Measurements from ENCODE around the gene GOLIM4. TPM values are rescaled to one million over a fixed set of nuclear protein-coding genes. Genes with fewer than 3 reads are reported as not detected.
A peak's percentile ranks its signal among the peaks of the same experiment; 100 is the strongest.

GOLIM4 gene
- total RNA-seq, 1 experiment from 2014 or later = 12.2 TPM

DNA sequence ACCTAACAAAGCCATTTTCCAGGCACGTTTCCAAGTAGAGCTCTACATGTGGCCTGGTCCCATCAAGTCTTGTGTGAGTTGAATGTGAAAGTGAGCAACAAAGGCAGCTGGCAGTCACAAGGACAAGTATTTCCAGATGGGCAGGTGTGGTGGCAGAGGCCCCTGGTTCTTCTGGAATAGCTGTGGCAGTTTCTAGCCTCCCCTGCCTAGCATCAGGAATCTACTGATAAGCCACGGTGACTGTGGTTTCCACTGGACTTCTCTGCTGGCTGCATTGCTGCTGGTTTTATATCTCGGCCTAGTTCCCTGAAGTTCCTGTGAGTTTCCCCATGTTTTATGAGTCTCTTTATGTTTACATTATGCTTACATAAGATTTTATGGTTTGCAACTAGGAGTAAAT is 117.7 kb downstream of the GOLIM4 start:
- CTCF ChIA-PET = no interaction called here
- TF ChIP-seq EZH2 (IDR thresholded peaks at IDR 0.05; ENCODE audit: borderline replicate concordance, low read depth, low read length, poor library complexity, severe bottlenecking) = no peak
- no peak for TF ChIP-seq CTCF (conservative IDR thresholded peaks at IDR 0.05; ENCODE audit: low read depth, low read length)
- no TSS peak for BruUV-seq (replicated peaks)

DNA sequence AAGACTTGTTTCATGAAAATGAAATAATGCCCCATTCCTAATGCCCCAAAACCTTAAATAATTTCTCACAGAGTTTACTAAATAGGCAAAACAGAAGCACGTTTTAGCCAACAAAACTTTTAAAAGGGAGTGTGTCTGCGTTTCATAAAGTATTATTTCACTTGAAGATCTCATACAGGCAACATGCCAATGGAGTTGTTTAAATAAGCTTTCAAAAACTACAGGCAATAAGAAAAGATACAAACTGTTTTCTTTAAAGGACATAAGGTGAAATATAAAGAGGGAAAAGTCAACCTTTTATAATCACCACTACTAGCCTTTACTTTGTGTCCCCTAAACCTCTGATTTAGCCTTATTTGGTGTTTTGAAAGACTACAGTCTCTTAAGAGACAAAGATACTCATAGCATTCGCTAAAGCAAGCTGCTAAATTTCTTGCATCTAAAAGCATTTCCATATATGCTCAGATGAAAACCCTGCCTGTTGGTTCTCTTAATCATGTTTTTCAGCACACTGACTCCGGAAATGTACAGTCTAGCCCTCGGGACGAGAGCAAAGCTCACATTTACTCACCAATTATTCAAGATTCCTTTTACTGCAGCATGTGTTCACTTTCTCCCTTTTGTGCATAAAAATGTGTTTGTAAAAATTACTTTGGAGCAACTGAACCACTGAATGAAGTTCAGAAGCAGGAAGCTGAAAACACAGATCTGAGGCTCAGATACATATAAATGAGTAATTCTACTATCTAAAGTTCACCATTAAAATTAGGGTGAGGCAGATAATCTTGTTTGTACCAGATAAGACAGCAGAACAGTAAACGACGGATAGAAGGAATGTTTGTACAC is 119.0 kb downstream of the GOLIM4 start:
- no peaks in the 10 kb centered on the region for H3K9me3 ChIP-seq (ENCODE audit: low read depth, low read length, poor library complexity, severe bottlenecking)

More for the DNA sequence above, 117.7 kb downstream of the GOLIM4 start:
- intact Hi-C loops (cut with micrococcal nuclease; ENCODE audit: unreplicated experiment) = no loop called here
- Histone ChIP-seq H3K9me3 (ENCODE audit: low read depth, low read length, poor library complexity, severe bottlenecking) (no peaks in the 10 kb centered on the region), H3K27ac (ENCODE audit: low read depth, low read length, poor library complexity, severe bottlenecking) (no peak overlapping the region), H3K36me3 (ENCODE audit: insufficient read depth, low read length, poor library complexity, severe bottlenecking) (no peaks in the 10 kb centered on the region), H3K4me1 (ENCODE audit: insufficient read depth, low read length, poor library complexity, severe bottlenecking) (peaks cover 18% of the 10 kb centered on the region), H3K4me3 (ENCODE audit: low read depth, low read length, poor library complexity, severe bottlenecking) (no peak overlapping the region), H3K27me3 (replicated peaks; ENCODE audit: insufficient read depth, low read depth, low read length, poor library complexity) (no peaks in the 10 kb centered on the region)
- POLR2A ChIA-PET (ENCODE audit: low non-redundant PET) = no interaction called here
- no peak for DNase-seq (ENCODE audit: low spot score)

DNA sequence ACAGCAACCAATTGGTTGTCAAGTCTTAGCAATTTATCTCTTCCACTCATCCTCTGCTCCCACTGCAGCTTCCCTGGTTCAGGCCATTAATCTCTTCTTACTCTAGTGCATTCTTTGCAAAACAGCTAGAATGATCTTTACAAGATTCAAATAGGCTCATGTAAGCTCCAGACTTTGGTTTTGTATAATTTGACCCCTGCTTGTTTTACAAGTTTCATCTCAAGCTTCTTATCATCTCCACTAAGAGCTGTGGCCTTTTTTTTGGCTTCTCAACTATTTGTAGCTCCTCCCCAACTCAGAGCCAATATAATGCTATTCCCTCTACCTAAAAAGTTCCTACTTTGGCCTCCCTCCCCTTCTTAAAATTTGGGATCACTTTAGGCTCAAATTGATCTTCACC is 121.8 kb downstream of the GOLIM4 start:
- no peak overlapping the region for H3K4me3 ChIP-seq (ENCODE audit: low read depth, low read length, poor library complexity, severe bottlenecking)
- ChIA-PET CTCF (no interaction called here), POLR2A (ENCODE audit: low non-redundant PET) (no interaction called here)
- H3K27me3 ChIP-seq (replicated peaks; ENCODE audit: insufficient read depth, low read depth, low read length, poor library complexity) = peaks cover 5% of the 10 kb centered on the region
- TF ChIP-seq CTCF (conservative IDR thresholded peaks at IDR 0.05; ENCODE audit: low read depth, low read length) = no peak
- no peak for TF ChIP-seq EZH2 (IDR thresholded peaks at IDR 0.05; ENCODE audit: borderline replicate concordance, low read depth, low read length, poor library complexity, severe bottlenecking)
- no peak overlapping the region for H3K27ac ChIP-seq (ENCODE audit: low read depth, low read length, poor library complexity, severe bottlenecking)
- intact Hi-C loops (cut with micrococcal nuclease; ENCODE audit: unreplicated experiment) = no loop called here
- no peaks in the 10 kb centered on the region for H3K36me3 ChIP-seq (ENCODE audit: insufficient read depth, low read length, poor library complexity, severe bottlenecking)
- H3K9me3 ChIP-seq (ENCODE audit: low read depth, low read length, poor library complexity, severe bottlenecking) = no peaks in the 10 kb centered on the region
- DNase-seq (ENCODE audit: low spot score) = no peak
- H3K4me1 ChIP-seq (ENCODE audit: insufficient read depth, low read length, poor library complexity, severe bottlenecking) = peaks cover 18% of the 10 kb centered on the region
- BruUV-seq (replicated peaks) = no TSS peak

More for the DNA sequence above, 119.0 kb downstream of the GOLIM4 start:
- ChIA-PET CTCF (no interaction called here), POLR2A (ENCODE audit: low non-redundant PET) (no interaction called here)
- Histone ChIP-seq H3K4me1 (ENCODE audit: insufficient read depth, low read length, poor library complexity, severe bottlenecking) (peaks cover 18% of the 10 kb centered on the region), H3K4me3 (ENCODE audit: low read depth, low read length, poor library complexity, severe bottlenecking) (no peak overlapping the region), H3K36me3 (ENCODE audit: insufficient read depth, low read length, poor library complexity, severe bottlenecking) (no peaks in the 10 kb centered on the region), H3K27ac (ENCODE audit: low read depth, low read length, poor library complexity, severe bottlenecking) (peak overlapping the region; percentile 70), H3K27me3 (replicated peaks; ENCODE audit: insufficient read depth, low read depth, low read length, poor library complexity) (no peaks in the 10 kb centered on the region)
- TF ChIP-seq CTCF (conservative IDR thresholded peaks at IDR 0.05; ENCODE audit: low read depth, low read length) (no peak), EZH2 (IDR thresholded peaks at IDR 0.05; ENCODE audit: borderline replicate concordance, low read depth, low read length, poor library complexity, severe bottlenecking) (no peak)
- BruUV-seq (replicated peaks) = no TSS peak
- intact Hi-C loops (cut with micrococcal nuclease; ENCODE audit: unreplicated experiment) = no loop called here
- DNase-seq (ENCODE audit: low spot score) = peak; percentile 79

Measured in A673 (cell line).